ENCODE measurements around the gene MYLK. TPM values are rescaled to one million over a fixed set of nuclear protein-coding genes. Genes with fewer than 3 reads are reported as not detected.
A peak's percentile ranks its signal among the peaks of the same experiment; 100 is the strongest.

Gene MYLK
- total and polyA plus RNA-seq, 9 of the 15 experiments (the other 6 are each of a cell fraction or from before 2014, with no cell fraction given) = 0.11 to 0.53 (median 0.18) TPM; not detected in 2

DNA sequence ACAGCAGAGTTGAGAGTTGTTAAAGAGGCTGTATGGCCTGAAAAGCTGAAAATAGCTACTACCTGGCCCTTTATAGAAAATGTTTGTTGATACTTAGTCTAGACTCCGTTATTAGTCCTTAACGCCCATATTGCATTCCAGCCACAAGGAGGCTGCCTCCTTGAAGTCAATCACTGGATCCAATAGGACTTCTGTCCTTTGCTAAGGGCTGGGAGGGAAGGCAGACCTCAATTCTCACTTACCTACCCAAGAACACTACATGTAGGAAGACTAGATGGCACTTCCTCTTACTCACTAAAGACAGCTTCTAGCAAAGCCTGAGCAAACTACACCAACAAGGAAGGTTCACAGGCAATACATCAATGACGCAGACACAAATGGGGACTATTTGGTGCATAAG lies 159.8 kb downstream of the MYLK start (continued):
- no peak for TF ChIP-seq CHD7 (IDR thresholded peaks at IDR 0.05; ENCODE audit: low read depth, low read length)
- TF ChIP-seq ARID1B (IDR thresholded peaks at IDR 0.05) = no peak
- TF ChIP-seq TEAD2 (tag; IDR thresholded peaks at IDR 0.05) = peak; percentile 89
- no peak for TF ChIP-seq ATF7 (IDR thresholded peaks at IDR 0.05)
- TF ChIP-seq, protein P1, sequence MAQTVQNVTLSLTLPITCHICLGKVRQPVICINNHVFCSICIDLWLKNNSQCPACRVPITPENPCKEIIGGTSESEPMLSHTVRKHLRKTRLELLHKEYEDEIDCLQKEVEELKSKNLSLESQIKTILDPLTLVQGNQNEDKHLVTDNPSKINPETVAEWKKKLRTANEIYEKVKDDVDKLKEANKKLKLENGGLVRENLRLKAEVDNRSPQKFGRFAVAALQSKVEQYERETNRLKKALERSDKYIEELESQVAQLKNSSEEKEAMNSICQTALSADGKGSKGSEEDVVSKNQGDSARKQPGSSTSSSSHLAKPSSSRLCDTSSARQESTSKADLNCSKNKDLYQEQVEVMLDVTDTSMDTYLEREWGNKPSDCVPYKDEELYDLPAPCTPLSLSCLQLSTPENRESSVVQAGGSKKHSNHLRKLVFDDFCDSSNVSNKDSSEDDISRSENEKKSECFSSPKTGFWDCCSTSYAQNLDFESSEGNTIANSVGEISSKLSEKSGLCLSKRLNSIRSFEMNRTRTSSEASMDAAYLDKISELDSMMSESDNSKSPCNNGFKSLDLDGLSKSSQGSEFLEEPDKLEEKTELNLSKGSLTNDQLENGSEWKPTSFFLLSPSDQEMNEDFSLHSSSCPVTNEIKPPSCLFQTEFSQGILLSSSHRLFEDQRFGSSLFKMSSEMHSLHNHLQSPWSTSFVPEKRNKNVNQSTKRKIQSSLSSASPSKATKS (CRISPR knock-in tag; IDR thresholded peaks at IDR 0.05) = no peak
- no peak for TF ChIP-seq PHTF2 (CRISPR knock-in tag; IDR thresholded peaks at IDR 0.05)
- TF ChIP-seq CTCF (IDR thresholded peaks at IDR 0.05 in 2 of 3, conservative IDR thresholded peaks at IDR 0.05 in 1 of 3; ENCODE audit: insufficient read depth in 2 of 3, low read depth in 1 of 3, low read length in 3 of 3) = 0 out of 6 replicates have a peak, but pooled peaks of 1 of the 3 experiments have one; percentile 8
- no peak for TF ChIP-seq ZNF507 (tag; conservative IDR thresholded peaks at IDR 0.05)
- TF ChIP-seq ARHGAP35 (IDR thresholded peaks at IDR 0.05; ENCODE audit: partially characterized antibody) = no peak
- no peak for TF ChIP-seq OTX1 (CRISPR knock-in tag; IDR thresholded peaks at IDR 0.05)
- TF ChIP-seq SNAPC5 (CRISPR knock-in tag; IDR thresholded peaks at IDR 0.05) = no peak
- TF ChIP-seq ZNF197 (CRISPR knock-in tag; IDR thresholded peaks at IDR 0.05; ENCODE audit: low read depth) = no peak
- TF ChIP-seq TEAD1 (CRISPR knock-in tag; IDR thresholded peaks at IDR 0.05) = peak; percentile 63 to 79
- TF ChIP-seq CSDE1 (IDR thresholded peaks at IDR 0.05) = no peak

Data from K562 (cell line).